GM12878 (cell line): ENCODE results near the gene TTR. TPM values are rescaled to one million over a fixed set of nuclear protein-coding genes. Genes with fewer than 3 reads are reported as not detected.

Experiments used
- ATAC-seq: fragments of 200-7000 bp; cut with Tn5 transposase; 3 replicates; pipeline ENCODE4 v1.9.1; 2020; ENCODE audit warnings: mild to moderate bottlenecking, moderate library complexity
- BruUV-seq: library from RNA; stranded (reverse); fragments of 400-500 nt; replicated peaks from 2 replicates; lab custom pipeline; 2021; lab: Mats Ljungman, UMichigan
- CTCF ChIA-PET: fragments of 300-600 bp; sonication (Branson Sonifier 250); formaldehyde crosslinking; extraction: SDS; loops from one replicate; lab custom pipeline; 2021; ENCODE audit warnings: inconsistent platforms; lab: Yijun Ruan, JAX
- POLR2A ChIA-PET: fragments of 350-600 bp; formaldehyde crosslinking; extraction: SDS; loops from one replicate; lab custom pipeline; 2021; ENCODE audit warnings: inconsistent platforms; lab: Charles Lee
- RAD21 ChIA-PET: fragments of 300-600 bp; sonication (Branson Sonifier 250); formaldehyde crosslinking; loops from one replicate; lab custom pipeline; 2023; ENCODE audit warnings: antibody characterized with exemption; ENCODE audit not compliant: unreplicated experiment; lab: Charles Lee
- SMC1A ChIA-PET: fragments of 300-600 bp; sonication (Branson Sonifier 250); formaldehyde crosslinking; loops from one replicate; lab custom pipeline; 2023; ENCODE audit not compliant: unreplicated experiment, uncharacterized antibody; lab: Charles Lee
- DNase-seq: peaks from one replicate; pipeline ENCODE4 v3.0.0-alpha.2; 2011; ENCODE audit warnings: low read depth, low spot score
- FAIRE-seq: peaks from 3 replicates; lab custom pipeline; 2011; peaks lifted over from hg19 to GRCh38; lab: Jason Lieb, UNC
- H2AFZ ChIP-seq: 2 replicates; pipeline ENCODE4 v1.6.0; 2011; ENCODE audit warnings: low read depth, low read length, control low read depth; ENCODE audit not compliant: control insufficient read depth
- H3K27ac ChIP-seq: 2 replicates; pipeline ENCODE4 v1.5.1; 2011; ENCODE audit warnings: control low read depth; ENCODE audit not compliant: control insufficient read depth, insufficient read depth
- H3K27me3 ChIP-seq, 2 experiments: replicated peaks in 1 of 2; 2 replicates each; pipeline versions ENCODE4 v1.6.0 to v1.6.1; 2011; ENCODE audit warnings: low read length in 1 of 2; ENCODE audit not compliant: control insufficient read depth in 2 of 2, insufficient read depth in 2 of 2
- H3K36me3 ChIP-seq, 2 experiments: 2 replicates each; pipeline ENCODE4 v1.5.1; 2011; ENCODE audit warnings: low read length in 1 of 2; ENCODE audit not compliant: control insufficient read depth in 2 of 2, insufficient read depth in 2 of 2
- H3K4me1 ChIP-seq: 2 replicates; pipeline ENCODE4 v1.6.1; 2011; ENCODE audit warnings: mild to moderate bottlenecking, low read length, moderate library complexity, mixed read lengths; ENCODE audit not compliant: control insufficient read depth, insufficient read depth
- H3K4me2 ChIP-seq: 2 replicates; pipeline ENCODE4 v1.6.0; 2011; ENCODE audit warnings: control low read depth; ENCODE audit not compliant: control insufficient read depth, insufficient read depth
- H3K4me3 ChIP-seq: fragments of 200-600 bp; sonication (generic); 2 replicates; pipeline ENCODE4 v1.5.1; 2016
- H3K79me2 ChIP-seq: 2 replicates; pipeline ENCODE4 v1.6.0; 2011; ENCODE audit warnings: low read length; ENCODE audit not compliant: control insufficient read depth, insufficient read depth
- H3K9ac ChIP-seq: 2 replicates; pipeline ENCODE4 v1.8.0; 2011; ENCODE audit warnings: low read length, control low read depth, mixed read lengths; ENCODE audit not compliant: control insufficient read depth, insufficient read depth
- H3K9me3 ChIP-seq: replicated peaks from 3 replicates; pipeline ENCODE4 v1.5.1; 2011; ENCODE audit warnings: mild to moderate bottlenecking, low read length; ENCODE audit not compliant: control insufficient read depth, insufficient read depth
- H4K20me1 ChIP-seq: 2 replicates; pipeline ENCODE4 v1.6.0; 2011; ENCODE audit not compliant: control insufficient read depth, insufficient read depth
- BCL11A ChIP-seq: IDR thresholded peaks from 2 replicates; pipeline ENCODE4 v1.6.1; 2011; ENCODE audit warnings: low read depth, low read length
- CEBPZ ChIP-seq: fragments of 150-350 bp; IDR thresholded peaks from 2 replicates; pipeline ENCODE4 v1.6.1; 2016; ENCODE audit warnings: low read depth, low read length
- E2F8 ChIP-seq: fragments of 450-650 bp; IDR thresholded peaks from 2 replicates; pipeline ENCODE4 v1.6.1; 2018; ENCODE audit warnings: mild to moderate bottlenecking, low read depth, moderate library complexity; ENCODE audit not compliant: partially characterized antibody
- EED ChIP-seq: sonication (generic); IDR thresholded peaks from 2 replicates; pipeline ENCODE4 v1.6.1; 2016; ENCODE audit warnings: antibody characterized with exemption, low read depth
- ELK1 ChIP-seq: IDR thresholded peaks from 2 replicates; pipeline ENCODE4 v1.6.1; 2012; ENCODE audit warnings: low read depth, low read length, improper control_type of control experiment
- MEF2B ChIP-seq: fragments of 450-650 bp; IDR thresholded peaks from 2 replicates; pipeline ENCODE4 v1.6.1; 2018; ENCODE audit warnings: mild to moderate bottlenecking, moderate library complexity; ENCODE audit not compliant: partially characterized antibody, poor library complexity, severe bottlenecking
- RUNX3 ChIP-seq: IDR thresholded peaks from 2 replicates; pipeline ENCODE4 v1.6.1; 2012; ENCODE audit warnings: low read length, inconsistent platforms
- ZNF384 ChIP-seq: IDR thresholded peaks from 2 replicates; pipeline ENCODE4 v1.6.1; 2012; ENCODE audit warnings: low read depth, mild to moderate bottlenecking, low read length, improper control_type of control experiment, borderline replicate concordance
- WGBS: methylation state at CpG from one replicate; pipeline ENCODE4 v1.1.6; 2016; ENCODE audit warnings: low lambda C conversion rate; ENCODE audit not compliant: insufficient replicate concordance, insufficient coverage; ENCODE audit errors: missing lambda C conversion rate; 5-methylcytosine and 5-hydroxymethylcytosine counted together
- in situ Hi-C: fragments of 300-500 bp; cut with MboI; formaldehyde crosslinking; loops from 9 replicates; pipeline ENCODE4 v1.14.3; 2018; ENCODE audit warnings: mixed read lengths
- intact Hi-C: fragments of 100-400 bp; cut with micrococcal nuclease; formaldehyde crosslinking; loops from one replicate; pipeline ENCODE4 v1.14.2; 2022; ENCODE audit not compliant: unreplicated experiment
- polyA plus RNA-seq, 11 experiments: library from polyadenylated mRNA; depleted of rRNA in 4 of 11; unstranded in 6 of 11; stranded (reverse) in 5 of 11; fragments of >200 nt; fragmentation: Nextera tagmentation in 4 of 11; fragmentation: Illumina TruSeq in 1 of 11; extraction: Ambion mirVana in 4 of 11; extraction: Trizol in 1 of 11; gene quantifications; 1 replicate in 1 of 11; 2 replicates in 10 of 11; pipeline versions ENCODE4 v1.2.1 to v1.2.3, GENCODE V29; 2011 to 2016; ENCODE audit warnings: inconsistent platforms in 2 of 11, missing spikeins in 2 of 11, low read depth in 1 of 11
- total RNA-seq, 4 experiments: library from RNA; depleted of rRNA in 3 of 4; stranded (reverse); fragments of >200 nt in 3 of 4; fragmentation: Illumina TruSeq in 1 of 4; extraction: Trizol in 1 of 4; gene quantifications; 2 replicates each; pipeline versions ENCODE4 v1.2.1 to v1.2.3, GENCODE V29; 2013 to 2021

TTR gene
- total and polyA plus RNA-seq, 10 of the 15 experiments (the other 5 are each of a cell fraction or from before 2014, with no cell fraction given) = 0.05 to 1.2 TPM; not detected in 8

- ChIA-PET RAD21 (no interaction called here), CTCF (interaction anchor here (2.2 kb wide), 1 partner anchor 63 kb away, joined by 6 read pairs; no protein-coding TSS in a partner anchor)
Observed at GRCh38 chr18:31626409-31626808, 34.7 kb downstream of the TTR start.

GRCh38 chr18:31630549-31630948 lies 38.9 kb downstream of the TTR start:
- intact Hi-C loops = loop anchor here (5.0 kb wide), 1 partner anchor 92 kb away; no protein-coding TSS in a partner anchor
- H3K27ac ChIP-seq = peak overlapping the region; percentile 42
- H3K9ac ChIP-seq = no peak overlapping the region
- H2AFZ ChIP-seq = no peak overlapping the region
- no peak overlapping the region for H3K4me2 ChIP-seq
- ChIA-PET SMC1A (interaction anchor here (0.9 to 2.0 kb wide), 3 partner anchors 10 to 47 kb away, joined by 3 to 6 read pairs (median 4); no protein-coding TSS in a partner anchor), CTCF (no interaction called here), POLR2A (no interaction called here), RAD21 (no interaction called here)
- 88% methylated on average over 4 of the region's 4 CpGs for WGBS
- H4K20me1 ChIP-seq = no peaks in the 10 kb centered on the region
- in situ Hi-C loops = no loop called here
- no TSS peak for BruUV-seq
- peaks cover 35% of the 10 kb centered on the region for H3K4me1 ChIP-seq
- peaks cover 3 to 8% of the 10 kb centered on the region in 2 experiments; a peak in 3 of 4 replicates for H3K36me3 ChIP-seq
- DNase-seq = no peak
- H3K4me3 ChIP-seq = no peak overlapping the region
- FAIRE-seq = no peak
- no peaks in the 10 kb centered on the region; the same call in 2 of the 3 replicates for H3K9me3 ChIP-seq
- ATAC-seq = no peak
- TF ChIP-seq EED = 0 out of 2 replicates have a peak, but pooled peaks have one; percentile 50
- TF ChIP-seq CEBPZ = no peak
- peak; percentile 85 for TF ChIP-seq RUNX3
- peak; percentile 56 for TF ChIP-seq MEF2B
- no peak for TF ChIP-seq E2F8
- peaks cover 4% of the 10 kb centered on the region; the same call in 1 of the 2 replicates for H3K79me2 ChIP-seq
- H3K27me3 ChIP-seq = no peaks in the 10 kb centered on the region

More at GRCh38 chr18:31626409-31626808, 34.7 kb downstream of the TTR start:
- ChIA-PET SMC1A (no interaction called here), POLR2A (no interaction called here)
- no peaks in the 10 kb centered on the region for H4K20me1 ChIP-seq
- H3K27ac ChIP-seq = no peak overlapping the region
- in situ Hi-C loops = no loop called here
- H2AFZ ChIP-seq = no peak overlapping the region
- peaks cover 3 to 8% of the 10 kb centered on the region in 2 experiments; a peak in 3 of 4 replicates for H3K36me3 ChIP-seq
- no peak overlapping the region for H3K4me3 ChIP-seq
- H3K27me3 ChIP-seq = no peaks in the 10 kb centered on the region
- H3K79me2 ChIP-seq = no peaks in the 10 kb centered on the region
- ATAC-seq = no peak
- no peak overlapping the region for H3K4me2 ChIP-seq
- peaks cover 8% of the 10 kb centered on the region for H3K4me1 ChIP-seq
- H3K9ac ChIP-seq = no peak overlapping the region
- DNase-seq = no peak
- intact Hi-C loops = no loop called here
- no TSS peak for BruUV-seq
- FAIRE-seq = no peak
- H3K9me3 ChIP-seq = no peaks in the 10 kb centered on the region; the same call in 2 of the 3 replicates
- WGBS = over 99% methylated on average over 6 of the region's 6 CpGs
- TF ChIP-seq ELK1 = no peak
- no peak for TF ChIP-seq ZNF384
- no peak for TF ChIP-seq MEF2B
- TF ChIP-seq BCL11A = no peak
